DOHH2 (cell line): ENCODE results near the gene LCN10.

Experiments
- CTCF ChIP-seq: fragments of 200-600 bp; sonication (generic); IDR thresholded peaks from one replicate; pipeline ENCODE4 v1.5.1; 2014; ENCODE audit warnings: antibody characterized with exemption, mild to moderate bottlenecking, low read depth, low read length; ENCODE audit not compliant: poor library complexity, severe bottlenecking
- EZH2phosphoT487 ChIP-seq: fragments of 200-600 bp; sonication (generic); IDR thresholded peaks from 2 replicates; pipeline ENCODE4 v1.6.1; 2017; ENCODE audit warnings: borderline replicate concordance, mild to moderate bottlenecking, antibody characterized with exemption, low read length, moderate library complexity, mixed read lengths

- TF ChIP-seq CTCF (no peak), EZH2phosphoT487 (no peak)
Measured at GRCh38 chr9:136751244-136751643, 8.5 kb upstream of the LCN10 start.
